Endothelial cell (in vitro differentiated cells): ENCODE measurements around the gene GPR37. TPM values are rescaled to one million over a fixed set of nuclear protein-coding genes. Genes with fewer than 3 reads are reported as not detected.

Source experiments
- DNase-seq: peaks from one replicate; pipeline ENCODE4 v3.0.0; 2021; ENCODE audit warnings: low spot score
- H3K27ac Mint-ChIP-seq: one replicate; pipeline ENCODE4 v1.8.0; 2021; ENCODE audit warnings: mixed read lengths, inconsistent platforms; ENCODE audit not compliant: unreplicated experiment
- H3K27me3 Mint-ChIP-seq: one replicate; pipeline ENCODE4 v1.8.0; 2021; ENCODE audit warnings: mild to moderate bottlenecking, moderate library complexity, mixed read lengths, inconsistent platforms; ENCODE audit not compliant: unreplicated experiment
- H3K36me3 Mint-ChIP-seq: one replicate; pipeline ENCODE4 v1.8.0; 2021; ENCODE audit warnings: mild to moderate bottlenecking, low read depth, mixed read lengths, inconsistent platforms; ENCODE audit not compliant: unreplicated experiment
- H3K4me1 Mint-ChIP-seq: one replicate; pipeline ENCODE4 v1.8.0; 2021; ENCODE audit warnings: mild to moderate bottlenecking, mixed read lengths, inconsistent platforms; ENCODE audit not compliant: unreplicated experiment
- H3K4me3 Mint-ChIP-seq: one replicate; pipeline ENCODE4 v1.8.0; 2021; ENCODE audit warnings: mild to moderate bottlenecking, mixed read lengths, inconsistent platforms; ENCODE audit not compliant: unreplicated experiment
- H3K9me3 Mint-ChIP-seq: one replicate; pipeline ENCODE4 v1.8.0; 2021; ENCODE audit warnings: mixed read lengths, inconsistent platforms; ENCODE audit not compliant: unreplicated experiment
- CTCF ChIP-seq: fragments of 200-600 bp; sonication (generic); IDR thresholded peaks from one replicate; pipeline ENCODE4 v1.5.0; 2021; ENCODE audit warnings: antibody characterized with exemption; ENCODE audit not compliant: unreplicated experiment
- total RNA-seq: library from RNA; stranded (reverse); fragmentation: NEBNext Ultra II Directional; extraction: Animal tissue kit (Norgen Biotek cat#: 25700); gene quantifications from one replicate; pipeline ENCODE4 v1.2.1, GENCODE V29; 2021; ENCODE audit not compliant: unreplicated experiment

Gene GPR37
- total RNA-seq, 1 donor from 2014 or later, result 7.1 TPM

GRCh38 chr7:124724079-124724478 lies 41.5 kb downstream of the GPR37 start:
- Mint-ChIP-seq H3K27ac (no peak overlapping the region), H3K27me3 (peaks cover 1% of the 10 kb centered on the region), H3K9me3 (no peaks in the 10 kb centered on the region), H3K4me1 (no peaks in the 10 kb centered on the region), H3K36me3 (no peaks in the 10 kb centered on the region), H3K4me3 (no peak overlapping the region)
- TF ChIP-seq CTCF, result no peak
- DNase-seq, result no peak

GRCh38 chr7:124723012-124723411 lies 42.6 kb downstream of the GPR37 start:
- H3K36me3 Mint-ChIP-seq, result no peaks in the 10 kb centered on the region
- no peak for DNase-seq
- no peak overlapping the region for H3K4me3 Mint-ChIP-seq
- H3K27ac Mint-ChIP-seq, result no peak overlapping the region
- H3K27me3 Mint-ChIP-seq, result peaks cover 1% of the 10 kb centered on the region
- H3K9me3 Mint-ChIP-seq, result no peaks in the 10 kb centered on the region
- TF ChIP-seq CTCF, result no peak
- H3K4me1 Mint-ChIP-seq, result no peaks in the 10 kb centered on the region

- Mint-ChIP-seq H3K4me3 (no peak overlapping the region), H3K36me3 (no peaks in the 10 kb centered on the region), H3K27ac (no peak overlapping the region), H3K4me1 (no peaks in the 10 kb centered on the region), H3K9me3 (no peaks in the 10 kb centered on the region), H3K27me3 (peaks cover under 1% of the 10 kb centered on the region)
- TF ChIP-seq CTCF, result no peak
- no peak for DNase-seq
These were observed 43.3 kb downstream of the GPR37 start for GRCh38 chr7:124722292-124722691.

- no peak for DNase-seq
- H3K36me3 Mint-ChIP-seq, result no peaks in the 10 kb centered on the region
- H3K27me3 Mint-ChIP-seq, result no peaks in the 10 kb centered on the region
- H3K27ac Mint-ChIP-seq, result no peak overlapping the region
- TF ChIP-seq CTCF, result no peak
- no peak overlapping the region for H3K4me3 Mint-ChIP-seq
- no peaks in the 10 kb centered on the region for H3K9me3 Mint-ChIP-seq
- no peaks in the 10 kb centered on the region for H3K4me1 Mint-ChIP-seq
These were observed 45.4 kb downstream of the GPR37 start for GRCh38 chr7:124720195-124720594.

- H3K27me3 Mint-ChIP-seq, result no peaks in the 10 kb centered on the region
- H3K27ac Mint-ChIP-seq, result no peak overlapping the region
- H3K4me3 Mint-ChIP-seq, result no peak overlapping the region
- no peaks in the 10 kb centered on the region for H3K36me3 Mint-ChIP-seq
- no peak for TF ChIP-seq CTCF
- DNase-seq, result no peak
- H3K4me1 Mint-ChIP-seq, result no peaks in the 10 kb centered on the region
- H3K9me3 Mint-ChIP-seq, result no peaks in the 10 kb centered on the region
These were observed 47.4 kb downstream of the GPR37 start for GRCh38 chr7:124718032-124718766.
